ENCODE data around the gene SLAMF6.

GRCh38 chr1:160438935-160439334 lies 84.1 kb downstream of the SLAMF6 start:
- no peak for TF ChIP-seq REST (IDR thresholded peaks at IDR 0.05; ENCODE audit: low read depth)
- TF ChIP-seq RAD21 (IDR thresholded peaks at IDR 0.05; ENCODE audit: low read depth) = no peak
- TF ChIP-seq EGR1 (IDR thresholded peaks at IDR 0.05) = no peak
- no peak for TF ChIP-seq MAX (IDR thresholded peaks at IDR 0.05)
- TF ChIP-seq YY1 (IDR thresholded peaks at IDR 0.05; ENCODE audit: low read depth) = no peak
- TF ChIP-seq NFIC (IDR thresholded peaks at IDR 0.05) = no peak
- no peak for TF ChIP-seq TAF1 (IDR thresholded peaks at IDR 0.05; ENCODE audit: low read depth)
- TF ChIP-seq EP300 (IDR thresholded peaks at IDR 0.05; ENCODE audit: borderline replicate concordance) = no peak
- TF ChIP-seq CEBPB (IDR thresholded peaks at IDR 0.05) = no peak
- no peak for TF ChIP-seq TEAD4 (IDR thresholded peaks at IDR 0.05)
- TF ChIP-seq, protein P1, sequence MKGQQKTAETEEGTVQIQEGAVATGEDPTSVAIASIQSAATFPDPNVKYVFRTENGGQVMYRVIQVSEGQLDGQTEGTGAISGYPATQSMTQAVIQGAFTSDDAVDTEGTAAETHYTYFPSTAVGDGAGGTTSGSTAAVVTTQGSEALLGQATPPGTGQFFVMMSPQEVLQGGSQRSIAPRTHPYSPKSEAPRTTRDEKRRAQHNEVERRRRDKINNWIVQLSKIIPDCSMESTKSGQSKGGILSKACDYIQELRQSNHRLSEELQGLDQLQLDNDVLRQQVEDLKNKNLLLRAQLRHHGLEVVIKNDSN (IDR thresholded peaks at IDR 0.05) = no peak
